GM19467 (cell line): Measurements from ENCODE around the gene TMEM182.

ENCODE experiments used
- ATAC-seq: cut with Tn5 transposase; IDR thresholded peaks from one replicate; pipeline ENCODE4 v1.9.1; 2021; ENCODE audit warnings: mild to moderate bottlenecking, moderate library complexity; ENCODE audit not compliant: unreplicated experiment

TMEM182 gene

DNA sequence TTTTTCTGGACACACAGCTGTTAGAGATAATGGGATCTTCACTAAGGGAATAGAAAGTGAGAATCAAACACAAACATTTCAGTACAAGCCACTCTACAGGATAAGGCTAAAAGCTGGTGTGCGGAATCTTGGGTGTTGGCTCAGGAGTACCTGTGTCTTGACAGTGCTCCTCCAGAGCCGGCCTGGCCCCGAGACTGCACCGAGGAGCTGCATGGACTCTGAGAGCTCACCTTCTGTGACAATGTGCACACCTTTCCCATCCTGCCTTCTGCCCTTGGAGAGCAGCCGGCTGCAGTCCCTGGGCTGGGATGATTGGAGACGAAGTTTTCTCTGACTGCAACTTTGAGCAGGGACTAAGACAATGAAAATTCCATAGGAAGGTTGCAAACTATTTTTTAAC lies 89.1 kb downstream of the TMEM182 start:
- ATAC-seq, result no peak

DNA sequence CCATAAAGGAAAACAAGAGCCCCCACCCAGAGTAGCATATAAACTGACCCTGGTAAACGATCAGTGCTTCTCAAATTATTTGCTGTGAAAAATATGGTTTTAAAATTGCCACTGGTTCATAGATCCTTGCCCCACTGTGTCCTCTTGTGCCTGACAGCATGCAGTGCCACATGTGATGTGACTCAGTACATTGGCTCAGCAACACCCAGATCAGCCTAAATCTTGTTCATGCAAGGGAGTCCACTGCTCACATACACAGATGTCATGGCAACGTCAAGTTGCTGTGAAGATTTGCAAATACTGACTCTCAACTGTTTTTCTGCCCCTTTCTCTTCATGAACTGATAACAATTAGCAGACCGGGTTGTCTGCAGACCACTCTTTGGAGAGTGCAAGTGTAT lies 91.0 kb downstream of the TMEM182 start:
- ATAC-seq, result no peak
